ENCODE measurements around the gene RIPPLY2.
"Not testable (repeated sequence)": the region's sequence is repeated elsewhere in the genome, so short reads cannot be mapped to it uniquely, and the experiment has no call there.

RIPPLY2 gene

DNA sequence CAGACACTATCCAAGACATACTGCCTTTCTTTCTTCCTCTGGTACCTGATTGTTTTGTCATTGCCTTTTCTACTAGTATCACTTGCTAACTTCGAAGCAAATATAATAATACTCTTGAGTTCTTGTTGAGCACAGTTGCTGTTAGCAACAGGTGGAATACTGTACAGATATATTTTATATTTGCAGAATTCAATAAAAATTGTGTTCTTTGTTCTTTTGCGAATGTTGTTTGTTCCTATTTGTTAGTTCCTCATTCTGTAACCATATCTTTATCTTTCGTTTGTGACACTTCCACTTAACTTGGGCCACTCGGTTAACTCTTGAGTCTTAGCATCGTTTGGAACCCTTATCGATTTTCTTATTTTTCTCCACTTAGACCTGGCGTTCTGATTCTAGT lies 7.2 kb downstream of the RIPPLY2 start:
- DNase-seq (ENCODE audit: low read depth in 2 of 2), result no peak

DNA sequence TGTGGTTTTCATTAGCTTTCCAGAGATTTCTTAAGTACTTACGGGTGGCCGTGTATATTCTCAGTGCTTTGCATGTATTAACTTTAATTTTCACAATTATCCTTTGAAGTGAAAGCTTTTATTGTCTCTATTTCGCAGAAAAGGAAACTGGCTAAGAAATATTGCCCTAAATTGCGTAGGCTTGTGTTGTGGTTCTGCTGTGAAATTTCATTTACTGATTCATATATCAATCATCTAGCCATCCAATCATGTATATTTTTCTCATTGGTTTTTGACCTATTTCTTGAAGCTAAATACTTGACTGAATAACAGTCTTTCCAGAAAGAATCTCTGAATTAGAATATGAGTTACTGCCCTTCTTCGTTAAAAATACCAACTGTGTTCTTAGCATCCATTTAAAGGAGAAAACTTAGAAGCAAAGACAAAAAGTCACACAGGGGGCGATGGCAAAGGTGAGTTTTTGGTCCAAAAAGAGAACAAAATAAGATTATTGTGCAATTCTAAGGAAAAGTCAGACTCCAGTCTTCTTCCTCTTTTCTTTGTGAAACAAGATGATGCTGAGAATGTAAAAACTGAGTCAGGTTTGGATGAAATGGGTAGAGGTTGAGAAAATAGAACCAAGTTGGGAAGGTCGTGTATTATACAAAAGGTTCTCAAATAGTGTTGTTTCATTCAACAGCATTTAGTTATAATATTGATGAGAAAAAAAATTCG lies 7.8 kb downstream of the RIPPLY2 start:
- DNase-seq (ENCODE audit: low read depth in 2 of 2), result no peak

DNA sequence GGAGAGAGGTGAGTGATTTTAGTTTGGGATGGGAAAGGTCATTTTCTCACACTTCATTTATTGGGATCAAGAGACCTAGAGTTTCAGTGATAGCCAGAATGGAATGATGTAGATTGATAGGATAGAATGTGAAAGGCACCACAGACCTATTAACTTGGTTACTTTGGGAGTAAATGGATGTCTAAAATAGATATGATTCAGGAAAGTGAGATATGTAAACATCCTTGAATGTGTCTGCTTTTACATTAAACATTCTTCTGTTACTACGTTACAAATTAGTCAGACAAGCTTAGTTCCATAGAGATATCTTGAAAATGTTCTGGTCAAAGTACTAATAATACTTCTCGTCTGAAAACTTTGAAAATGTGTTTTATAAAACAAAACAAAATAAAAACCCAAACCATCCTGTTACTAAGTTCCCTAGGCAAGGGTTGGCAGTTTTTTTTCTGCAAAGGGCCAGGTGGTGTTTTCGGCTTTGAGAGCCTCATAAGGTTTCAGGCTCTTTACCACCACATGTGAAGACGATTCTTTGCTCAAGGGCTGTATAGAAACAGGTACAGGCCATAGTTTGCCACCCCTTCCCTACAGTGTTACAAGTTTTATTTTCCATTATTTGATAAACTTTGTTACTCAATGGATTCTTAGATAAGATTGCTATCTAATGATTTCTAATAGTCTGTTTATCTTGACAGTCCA lies 9.8 kb downstream of the RIPPLY2 start:
- no peak for DNase-seq (ENCODE audit: low read depth in 2 of 2)

DNA sequence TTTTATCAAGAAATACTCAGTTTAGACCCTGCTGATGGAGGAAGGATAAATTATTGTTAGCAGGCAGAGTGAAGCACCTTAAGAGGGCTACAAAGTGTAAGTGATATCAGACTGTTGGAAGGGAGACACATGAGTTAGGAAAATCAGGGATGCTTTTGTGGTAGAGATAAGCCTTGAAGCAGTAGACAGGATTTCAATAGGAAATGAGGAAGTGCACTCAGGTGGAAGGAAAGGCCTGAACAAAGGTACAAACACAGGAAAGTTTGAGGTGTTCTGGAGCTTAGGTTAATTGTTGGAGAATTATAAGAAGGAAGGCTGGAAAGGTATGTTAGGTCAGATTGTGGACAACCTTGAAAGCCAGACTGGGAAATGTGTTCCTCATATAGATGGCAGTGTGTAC lies 13.9 kb downstream of the RIPPLY2 start:
- DNase-seq (ENCODE audit: low read depth in 2 of 2), result no peak

DNA sequence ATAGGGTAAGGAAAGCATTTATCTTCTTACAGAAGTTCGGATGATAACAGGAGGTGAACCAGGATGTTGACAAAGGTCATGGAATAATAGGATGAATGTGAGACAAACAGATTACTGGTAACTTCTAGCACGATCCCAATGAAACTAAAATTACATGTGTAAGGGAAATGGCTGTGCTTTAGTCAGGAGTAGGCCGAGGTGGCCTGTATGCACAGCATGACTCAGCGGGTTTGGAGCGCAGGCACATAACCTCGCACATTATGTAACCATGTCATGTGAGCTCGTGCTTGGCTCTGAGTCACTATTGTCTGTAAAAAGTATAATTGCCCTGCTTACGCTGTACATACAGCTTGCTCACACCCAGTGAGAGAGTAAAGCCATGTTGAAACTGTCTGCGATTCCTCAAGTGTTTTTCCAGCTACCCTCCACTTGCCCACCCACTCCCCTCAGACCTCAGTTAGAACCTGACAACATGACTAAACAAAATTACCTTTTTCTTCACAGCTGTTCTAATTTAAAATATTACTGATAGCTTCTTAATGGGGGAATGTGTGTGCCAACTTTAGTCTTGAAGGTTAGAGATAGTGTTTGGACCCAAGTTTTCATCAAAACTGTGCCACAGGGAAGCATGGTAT lies 14.5 kb downstream of the RIPPLY2 start:
- DNase-seq (ENCODE audit: low read depth in 2 of 2), result no peak

DNA sequence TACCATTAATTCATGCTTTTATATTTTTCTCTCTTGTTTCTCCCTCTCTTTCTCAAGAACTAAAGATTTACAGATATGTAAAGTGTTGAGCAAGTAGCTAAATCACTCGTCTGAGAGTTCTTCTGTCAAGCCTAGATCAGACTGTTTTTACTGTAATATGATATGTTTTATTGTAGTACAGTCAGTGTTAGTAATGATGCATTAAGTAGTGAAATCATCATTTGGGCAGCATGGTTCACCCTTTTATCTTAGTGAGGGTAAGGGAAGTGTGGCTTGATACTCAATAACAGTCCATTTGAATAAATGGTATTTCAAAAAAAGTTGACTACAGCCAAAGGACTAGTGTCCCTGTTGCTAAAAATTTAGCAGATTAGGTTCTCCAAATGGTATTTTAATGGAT lies 15.5 kb downstream of the RIPPLY2 start:
- DNase-seq (ENCODE audit: low read depth in 2 of 2), result no peak

DNA sequence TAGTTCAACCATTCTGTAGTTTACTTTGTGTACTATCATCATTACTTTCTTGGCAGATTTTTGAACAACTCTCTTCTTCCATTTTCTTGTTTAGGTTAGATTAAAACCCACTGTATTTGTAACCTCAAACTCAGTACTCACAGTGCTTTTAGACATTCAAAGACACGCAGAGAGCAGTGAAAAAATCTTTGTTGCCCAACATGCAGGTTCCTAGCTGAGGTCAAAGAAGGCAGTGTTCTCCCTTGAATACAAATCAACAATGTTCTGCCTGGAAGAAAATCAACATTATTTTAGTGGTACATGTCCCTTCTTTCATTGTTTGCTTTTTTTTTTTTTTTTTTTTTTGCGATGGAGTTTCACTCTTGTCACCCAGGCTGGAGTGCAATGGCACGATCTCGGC lies 17.5 kb downstream of the RIPPLY2 start:
- no peak for DNase-seq (ENCODE audit: low read depth in 2 of 2)

DNA sequence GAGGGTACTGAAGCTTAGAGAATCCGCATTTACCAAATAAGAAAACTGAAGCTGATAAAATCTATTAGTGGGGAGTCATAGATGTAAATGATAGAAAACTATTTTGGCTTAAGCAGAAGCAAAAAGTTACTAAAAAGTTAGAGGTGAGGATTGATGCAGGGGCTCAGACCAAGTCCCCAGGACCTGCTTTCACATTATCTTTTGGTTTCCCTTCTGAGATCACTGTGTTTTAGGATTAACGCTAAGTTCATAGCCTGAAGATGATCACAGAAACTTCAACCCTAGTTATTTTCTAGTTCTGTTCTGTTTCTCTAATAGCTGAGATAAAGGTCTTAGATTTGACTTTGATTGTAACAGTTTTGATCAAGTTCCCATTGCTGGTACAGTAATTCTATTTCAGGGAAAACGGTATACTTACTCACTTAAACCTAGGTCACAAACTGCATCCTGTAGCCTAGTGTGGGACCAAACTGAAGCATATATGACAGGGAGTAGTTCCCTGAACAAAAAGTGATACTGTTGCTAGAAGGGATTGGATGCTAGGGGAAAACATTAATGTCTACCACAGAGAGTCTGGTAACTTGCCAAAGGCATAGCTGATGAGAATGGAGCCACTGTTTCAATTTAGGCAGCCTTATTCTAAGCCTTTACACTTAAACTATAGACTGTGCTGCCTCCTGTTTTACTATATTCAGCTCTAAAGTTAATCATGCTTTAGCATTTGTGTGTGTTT lies 19.4 kb downstream of the RIPPLY2 start:
- DNase-seq (ENCODE audit: low read depth in 2 of 2), result no peak

DNA sequence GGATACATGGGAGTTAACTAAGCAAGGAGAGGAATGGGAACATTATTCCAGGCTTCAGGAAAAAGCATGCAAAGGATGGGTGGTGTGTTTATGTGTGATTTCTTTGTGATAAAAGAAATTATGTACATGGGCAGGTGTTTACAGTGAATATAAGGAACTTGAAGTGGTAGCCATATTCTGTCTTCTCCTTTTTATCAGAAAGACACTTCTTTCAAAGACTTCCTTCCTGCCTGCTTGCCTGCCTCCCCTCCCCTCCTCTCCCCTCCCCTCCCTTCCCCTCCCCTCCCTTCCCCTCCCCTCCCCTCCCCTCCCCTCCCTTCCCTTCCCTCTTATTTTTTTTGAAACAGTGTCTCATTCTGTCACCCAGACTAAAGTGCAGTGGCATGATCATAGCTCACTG lies 20.7 kb downstream of the RIPPLY2 start:
- DNase-seq (ENCODE audit: low read depth in 2 of 2), result no peak

DNA sequence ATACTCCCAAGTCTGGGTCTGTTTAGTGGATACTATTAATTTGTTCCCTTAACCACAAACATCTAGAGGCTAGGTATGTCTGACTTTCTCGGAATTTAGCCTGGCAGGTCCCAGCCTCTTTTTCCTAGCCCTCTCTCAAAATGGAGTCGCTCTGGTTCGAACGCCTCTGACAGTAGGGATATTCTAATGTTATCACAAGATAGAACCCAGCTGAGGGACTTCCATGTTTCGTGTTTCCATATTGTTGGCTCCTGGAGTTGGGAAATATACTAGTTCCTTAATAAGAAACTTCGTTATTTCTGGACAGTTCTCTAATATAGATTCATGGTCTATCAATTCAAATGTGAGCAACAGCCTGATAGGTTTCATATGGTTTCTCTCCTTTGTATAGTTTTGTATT lies 22.7 kb downstream of the RIPPLY2 start:
- DNase-seq (ENCODE audit: low read depth in 2 of 2), result no peak

DNA sequence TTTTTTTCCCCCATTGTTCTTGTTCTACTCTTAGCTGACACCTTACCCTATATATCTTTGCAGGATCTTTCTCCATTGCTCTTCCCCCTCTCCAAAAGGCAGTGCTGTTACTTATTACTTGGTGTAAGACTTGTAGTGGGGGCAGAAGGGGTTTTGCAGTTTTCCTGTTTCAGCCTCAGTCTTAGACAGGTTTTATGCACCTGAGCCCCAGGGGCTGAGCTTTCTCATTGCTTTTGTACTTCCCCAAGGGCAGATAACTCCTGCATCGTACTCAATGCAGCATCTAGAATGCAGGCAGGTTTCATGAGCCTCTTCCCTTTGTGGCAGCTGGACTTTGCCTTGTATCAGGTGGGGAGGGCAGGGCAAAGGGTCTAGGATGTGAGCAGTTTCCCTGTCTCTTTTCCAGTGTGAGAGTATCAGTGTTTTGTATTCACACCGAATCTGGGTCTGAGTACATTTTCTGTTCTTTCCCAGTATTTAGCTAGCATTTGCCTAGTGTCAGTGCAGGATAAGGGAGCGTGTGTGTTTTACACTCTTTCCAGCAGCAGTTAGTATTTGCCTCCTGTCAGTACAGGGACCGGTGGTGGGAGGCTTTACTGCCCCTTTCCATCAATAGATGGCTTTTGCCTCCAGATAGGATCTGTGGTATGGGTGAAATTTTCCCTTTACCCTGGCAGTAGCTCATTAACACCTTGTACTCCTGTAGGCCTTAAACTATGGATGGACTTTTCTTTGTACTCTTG lies 25.9 kb downstream of the RIPPLY2 start:
- no peak for DNase-seq (ENCODE audit: low read depth in 2 of 2)

DNA sequence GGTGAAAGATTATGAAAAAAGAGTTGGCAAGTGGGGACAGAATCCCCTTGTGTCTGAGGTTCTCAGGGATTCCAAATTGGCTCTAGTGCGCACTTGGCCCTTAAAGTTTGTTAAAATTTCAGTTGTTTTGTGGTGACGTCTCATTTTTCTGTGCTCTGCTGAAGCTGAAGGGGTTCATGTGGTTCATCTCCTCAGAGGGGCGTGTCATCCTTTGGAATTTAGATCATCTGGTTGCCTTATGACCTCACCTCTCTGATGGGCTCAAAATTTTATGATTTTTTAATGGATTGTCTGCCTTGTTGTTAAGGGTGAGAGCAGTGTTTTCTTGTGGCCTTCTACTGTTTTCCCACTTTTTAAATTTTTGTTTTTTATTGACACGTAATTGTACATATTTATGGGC lies 26.6 kb downstream of the RIPPLY2 start:
- DNase-seq (ENCODE audit: low read depth in 2 of 2), result no peak

DNA sequence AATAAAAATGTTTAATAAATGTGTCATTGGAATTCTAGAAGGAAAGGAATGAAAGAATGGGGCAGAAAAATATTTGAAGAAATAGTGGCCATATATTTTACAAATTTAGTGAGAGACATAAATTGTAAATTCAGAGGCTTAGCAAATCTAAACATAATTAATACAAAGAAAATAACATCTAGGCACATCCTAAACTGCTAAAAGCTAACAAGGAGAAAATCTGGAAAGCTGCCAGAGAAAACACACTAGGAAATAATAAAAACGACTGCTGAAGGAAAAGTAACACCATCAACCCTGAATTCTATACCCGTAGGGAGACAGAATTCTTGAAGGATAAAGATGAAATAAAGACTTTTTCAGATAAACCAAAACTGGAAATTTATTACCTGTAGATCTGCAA lies 30.1 kb downstream of the RIPPLY2 start:
- no peak for DNase-seq (ENCODE audit: low read depth in 2 of 2)

DNA sequence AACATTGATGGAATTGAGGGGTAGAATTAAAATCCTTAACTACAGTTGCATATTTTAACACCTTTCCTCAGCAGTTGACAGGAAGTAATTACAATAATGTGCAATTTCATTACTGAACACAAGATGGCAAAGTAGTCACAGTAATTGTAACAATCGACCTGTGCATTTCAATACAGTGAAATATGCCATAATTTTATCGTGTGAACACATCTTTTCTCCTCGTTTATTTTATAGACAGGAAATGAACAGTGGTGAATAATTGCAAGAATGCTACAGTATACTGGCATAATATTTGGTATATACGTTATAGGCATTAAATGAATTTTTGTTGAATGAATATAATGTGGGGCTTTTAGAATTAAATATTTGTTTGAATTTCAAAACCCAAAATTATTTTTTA lies 31.4 kb downstream of the RIPPLY2 start:
- DNase-seq (ENCODE audit: low read depth in 2 of 2), result no peak

DNA sequence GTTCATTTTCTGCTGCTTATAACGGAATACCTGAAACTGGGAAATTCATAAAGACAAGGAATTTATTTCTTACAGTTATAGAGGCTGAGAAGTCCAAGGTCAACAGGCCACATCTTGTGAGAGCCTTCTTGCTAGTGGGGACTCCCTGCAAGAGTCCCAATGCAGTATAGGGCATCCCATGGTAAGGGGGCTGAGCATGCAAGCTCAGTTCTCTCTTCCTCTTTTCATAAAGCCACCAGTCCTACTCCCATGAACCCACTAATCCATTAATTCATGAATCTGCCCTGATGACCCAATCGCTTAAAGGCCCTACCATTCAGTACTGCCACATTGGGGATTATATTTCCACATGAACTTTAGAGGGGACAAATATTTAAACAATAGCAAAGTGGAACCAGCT lies 32.8 kb downstream of the RIPPLY2 start:
- no peak for DNase-seq (ENCODE audit: low read depth in 2 of 2)

DNA sequence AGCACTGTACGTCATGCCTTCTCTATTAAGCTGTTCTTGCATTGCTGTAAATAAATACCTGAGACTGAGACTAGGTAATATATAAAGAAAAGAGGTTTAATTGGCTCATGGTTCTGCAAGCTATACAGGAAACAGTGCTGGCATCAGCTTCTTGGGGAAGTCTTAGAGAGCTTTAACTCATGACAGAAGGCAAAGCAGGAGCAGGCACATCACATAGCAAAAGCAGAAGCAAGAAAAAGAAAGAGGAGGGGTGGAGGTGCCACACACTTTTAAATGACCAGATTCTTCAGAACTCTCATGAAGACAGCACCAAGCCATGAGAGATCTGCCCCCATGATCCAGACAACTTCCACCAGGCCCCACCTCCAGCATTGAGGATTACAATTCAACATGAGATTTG lies 36.5 kb downstream of the RIPPLY2 start:
- DNase-seq (ENCODE audit: low read depth in 2 of 2), result no peak

DNA sequence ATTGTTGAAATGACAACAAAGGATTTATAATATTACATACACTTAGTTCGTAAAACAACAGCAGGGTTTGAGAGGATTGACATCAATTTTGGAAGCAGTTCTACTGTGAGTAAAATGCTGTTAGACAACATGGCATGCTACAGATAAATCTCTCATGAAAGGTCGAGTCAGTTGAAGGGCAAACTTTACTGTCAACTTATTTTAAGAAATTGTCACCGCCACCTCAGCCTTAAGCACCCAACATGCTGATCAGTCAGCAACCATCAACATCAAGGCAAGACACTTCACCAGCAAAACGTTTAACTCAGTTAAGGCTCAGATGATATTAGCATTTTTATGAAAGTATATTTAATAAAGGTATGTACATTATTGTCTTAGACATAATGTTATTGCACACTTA lies 37.4 kb downstream of the RIPPLY2 start:
- DNase-seq (ENCODE audit: low read depth in 2 of 2), result no peak

DNA sequence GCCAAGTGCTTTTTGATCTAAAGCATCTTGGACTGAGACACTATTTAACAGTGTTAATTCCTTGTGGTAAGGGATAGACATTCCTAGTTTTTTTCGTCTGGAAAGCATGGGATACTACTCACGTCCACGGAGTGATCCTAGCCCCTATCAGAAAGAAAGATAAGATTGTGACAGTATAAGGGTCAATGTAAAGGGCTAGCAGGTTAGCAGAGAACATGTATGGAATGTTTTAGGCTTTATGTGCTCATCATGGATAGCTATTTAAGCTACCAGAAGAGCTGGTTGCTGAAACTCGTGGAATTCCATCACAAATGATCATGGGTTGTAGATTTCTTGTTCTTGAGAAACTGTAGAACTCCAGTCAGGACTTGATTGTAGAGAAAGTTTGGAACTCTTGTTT lies 38.4 kb downstream of the RIPPLY2 start:
- DNase-seq (ENCODE audit: low read depth in 2 of 2), result no peak

DNA sequence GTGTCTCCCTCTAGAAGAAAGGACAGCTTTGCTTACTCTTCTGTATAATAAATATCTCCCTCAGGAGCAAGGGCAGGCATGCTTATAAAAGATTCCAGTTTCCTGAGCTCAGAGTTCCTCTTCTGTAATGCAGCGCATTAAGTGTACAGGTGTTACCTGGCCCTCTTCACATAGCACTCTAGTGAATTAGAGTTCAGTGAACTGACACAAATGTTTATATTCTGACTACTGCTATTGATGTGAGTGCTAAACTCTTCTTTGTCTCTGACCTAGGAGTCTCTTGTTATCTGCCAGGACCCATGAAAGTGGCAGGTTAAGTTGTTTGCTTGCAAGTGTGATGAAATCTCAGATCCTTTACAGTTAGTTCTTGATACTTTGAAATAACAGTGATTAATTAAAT lies 39.9 kb downstream of the RIPPLY2 start:
- no peak for DNase-seq (ENCODE audit: low read depth in 2 of 2)

DNA sequence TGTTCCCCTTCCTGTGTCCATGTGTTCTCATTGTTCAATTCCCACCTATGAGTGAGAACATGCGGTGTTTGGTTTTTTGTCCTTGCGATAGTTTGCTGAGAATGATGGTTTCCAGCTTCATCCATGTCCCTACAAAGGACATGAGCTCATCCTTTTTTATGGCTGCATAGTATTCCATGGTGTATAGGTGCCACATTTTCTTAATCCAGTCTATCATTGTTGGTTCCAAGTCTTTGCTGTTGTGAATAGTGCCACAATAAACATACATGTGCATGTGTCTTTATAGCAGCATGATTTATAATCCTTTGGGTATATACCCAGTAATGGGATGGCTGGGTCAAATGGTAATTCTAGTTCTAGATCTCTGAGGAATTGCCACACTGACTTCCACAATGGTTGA lies 43.9 kb downstream of the RIPPLY2 start:
- DNase-seq (ENCODE audit: low read depth in 2 of 2), result not testable (repeated sequence)

DNA sequence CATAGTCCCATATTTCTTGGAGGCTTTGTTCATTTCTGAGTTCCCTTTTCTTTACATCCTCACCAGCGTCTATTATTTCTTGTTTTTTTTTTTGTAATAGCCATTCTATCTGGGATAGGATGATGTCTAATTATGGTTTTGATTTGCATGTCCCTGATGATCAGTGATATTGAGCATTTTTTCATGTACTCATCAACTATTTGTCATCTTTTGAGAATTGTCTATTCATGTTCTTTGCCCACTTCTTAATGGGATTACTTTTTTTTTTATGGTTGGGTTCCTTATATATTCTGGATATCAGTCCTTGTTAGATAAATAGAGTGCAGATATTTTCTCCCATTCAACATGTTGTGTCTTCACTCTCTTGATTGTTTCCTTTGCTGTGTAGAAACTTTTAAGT lies 48.5 kb downstream of the RIPPLY2 start:
- no peak for DNase-seq (ENCODE audit: low read depth in 2 of 2)

DNA sequence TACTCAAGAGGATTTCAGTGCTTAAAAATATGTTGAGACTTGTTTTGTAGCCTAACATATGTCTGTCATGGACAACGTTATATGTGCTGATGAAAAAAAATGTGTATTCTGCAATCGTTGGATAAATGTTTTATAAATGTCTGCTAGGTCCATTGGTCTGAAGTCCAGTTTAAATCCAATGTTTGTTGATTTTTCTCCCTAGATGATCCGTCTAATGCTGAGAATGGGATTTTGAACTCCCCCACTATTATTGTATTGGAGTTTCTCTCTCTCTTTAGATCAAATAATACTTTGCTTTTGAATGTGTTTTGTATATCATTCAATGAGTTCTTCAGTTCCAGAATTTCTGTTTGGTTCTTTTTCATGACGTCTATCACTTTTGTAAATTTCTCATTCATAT lies 51.2 kb downstream of the RIPPLY2 start:
- DNase-seq (ENCODE audit: low read depth in 2 of 2), result no peak

Measured in stimulated activated CD8-positive, alpha-beta memory T cell treated with anti-CD3 and anti-CD28 coated beads, Interleukin-2, amount 100 ng/mL, for 1 hour (primary cell).